Keratinocyte (primary cell): ENCODE results near the gene UTY.

Experiments
- CTCF ChIP-seq, 3 experiments: IDR thresholded peaks in 1 of 3; conservative IDR thresholded peaks in 1 of 3; optimal IDR thresholded peaks in 1 of 3; 2 replicates in 2 of 3; 3 replicates in 1 of 3; pipeline versions ENCODE3 to v1.5.1; 2011; ENCODE audit warnings: low read length in 3 of 3, mild to moderate bottlenecking in 3 of 3, moderate library complexity in 2 of 3, control low read depth in 1 of 3, inconsistent platforms in 1 of 3; ENCODE audit not compliant: insufficient read depth in 2 of 3; ENCODE audit errors: extremely low read depth in 1 of 3
- EZH2 ChIP-seq: IDR thresholded peaks from one replicate; pipeline ENCODE4 v1.6.1; 2012; ENCODE audit warnings: inconsistent platforms, mild to moderate bottlenecking, low read length, moderate library complexity

GRCh38 chrY:13227354-13227953, 252.4 kb downstream of the UTY start:
- TF ChIP-seq CTCF (optimal IDR thresholded peaks at IDR 0.05 in 1 of 3, IDR thresholded peaks at IDR 0.05 in 1 of 3, conservative IDR thresholded peaks at IDR 0.05 in 1 of 3; ENCODE audit: extremely low read depth in 1 of 3, insufficient read depth in 2 of 3, low read length in 3 of 3) (no peak), EZH2 (no peak)
